SU-DHL-6 (cell line): ENCODE measurements around the gene RBM43.

Experiments
- CTCF ChIP-seq: fragments of 200-600 bp; sonication (generic); IDR thresholded peaks from one replicate; pipeline ENCODE4 v1.5.1; 2017; ENCODE audit warnings: antibody characterized with exemption, mild to moderate bottlenecking, low read length, moderate library complexity; ENCODE audit not compliant: insufficient read depth, poor library complexity, severe bottlenecking
- EZH2phosphoT487 ChIP-seq: fragments of 200-600 bp; sonication (generic), shearing (Covaris generic); conservative IDR thresholded peaks from 2 replicates; pipeline ENCODE4 v1.6.1; 2018; ENCODE audit warnings: mild to moderate bottlenecking, antibody characterized with exemption, low read length, moderate library complexity, mixed read lengths

- TF ChIP-seq CTCF: no peak
- TF ChIP-seq EZH2phosphoT487: no peak
Observed at GRCh38 chr2:151302879-151303278, 41.2 kb upstream of the RBM43 start.
